RPMI8226 (cell line): ENCODE results near the gene C17orf113.

Experiments
- DNase-seq: peaks from one replicate; pipeline ENCODE4 v3.0.0-alpha.2; 2015

Gene C17orf113

GRCh38 chr17:42050393-42051012 is at the start of gene C17orf113:
C17orf113 (minus strand) TSS chr17:42050601; CDS start chr17:42043376, 7,225 bp downstream.
- DNase-seq = peak; percentile 79

DNA sequence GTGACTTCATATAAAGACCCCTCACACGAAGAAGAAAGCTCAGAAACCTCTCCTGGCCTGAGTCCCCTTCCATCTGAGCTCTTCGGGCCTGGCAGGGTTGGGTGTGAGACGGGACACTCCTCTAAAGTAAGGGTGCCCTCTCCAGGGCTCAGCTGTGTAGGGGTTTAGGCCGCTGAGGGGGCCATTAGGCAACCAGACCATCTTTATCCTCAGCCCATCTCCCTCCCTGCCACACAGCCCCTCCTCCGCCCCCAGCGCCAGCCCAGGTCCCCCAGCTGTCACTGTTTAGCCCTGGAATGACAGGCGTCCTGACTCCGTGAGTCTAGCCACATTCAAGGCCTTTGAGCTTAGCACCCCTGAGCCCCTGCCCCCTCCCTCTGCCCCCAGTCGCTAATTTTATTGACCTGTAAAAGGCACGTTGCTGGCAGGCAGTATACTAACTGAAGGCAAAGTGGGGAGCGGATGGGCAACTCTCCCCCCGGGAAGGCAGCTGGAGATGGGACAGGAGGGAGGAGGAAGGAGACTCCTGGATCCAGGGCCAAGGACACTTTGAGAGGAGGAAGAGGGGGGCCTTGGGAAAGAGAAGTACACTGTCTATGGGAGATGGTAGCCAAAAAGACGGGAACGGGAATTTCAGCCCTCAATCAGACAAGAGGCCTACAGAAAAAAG is 48.5 kb upstream of the C17orf113 start:
- DNase-seq = no peak

DNA sequence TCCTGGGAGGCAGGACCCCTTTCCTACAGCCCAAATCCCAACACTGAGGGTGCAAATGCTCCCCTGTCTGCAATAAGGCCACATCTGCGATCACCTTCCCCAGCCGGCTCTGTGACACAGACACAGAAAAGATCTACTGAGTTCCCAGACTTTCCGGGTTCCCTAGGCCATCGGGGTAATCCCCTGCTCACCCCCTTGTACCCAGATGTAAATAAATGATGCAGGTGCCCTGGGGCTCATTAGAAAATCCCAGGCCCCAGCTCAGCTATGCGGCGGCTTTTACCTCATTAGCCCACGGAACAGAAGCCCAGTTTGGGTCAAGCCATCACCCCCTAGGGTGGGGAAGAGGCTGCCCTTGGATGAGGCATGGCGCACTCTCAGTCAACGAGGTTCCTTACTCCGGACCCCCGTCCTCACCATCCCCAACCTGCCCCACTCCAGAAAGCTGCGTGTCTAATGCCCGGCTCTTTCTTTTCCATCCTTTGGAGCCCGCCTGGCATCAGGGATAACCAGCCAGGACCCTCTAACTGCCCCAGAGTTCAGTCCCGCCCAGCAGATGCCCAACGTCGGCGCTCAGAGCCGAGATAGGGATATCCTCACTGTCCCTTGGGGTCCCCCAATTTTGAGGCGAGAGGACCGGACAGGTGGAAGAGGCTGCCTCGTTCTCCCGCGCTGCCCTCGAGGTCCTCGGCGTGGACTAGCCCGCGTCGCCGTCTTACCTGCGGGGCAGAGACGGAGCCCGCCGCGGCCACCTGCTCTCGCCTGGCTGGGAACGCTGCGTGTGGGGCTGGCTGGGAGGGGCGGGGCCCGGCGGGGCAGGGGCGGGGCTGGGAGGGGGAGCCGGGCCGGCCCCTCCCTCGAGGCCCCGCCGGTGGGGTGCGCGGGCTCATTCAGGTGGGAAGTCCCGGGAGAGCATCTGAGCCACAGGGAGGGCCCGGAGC is 47.6 kb upstream of the C17orf113 start, which contains the start of gene ZNF385C:
TSS of gene ZNF385C (minus strand) at position 783 of the 941 bp plus-strand sequence. CDS start 35,417 bp downstream, outside the sequence.
- peak; percentile 45 for DNase-seq

DNA sequence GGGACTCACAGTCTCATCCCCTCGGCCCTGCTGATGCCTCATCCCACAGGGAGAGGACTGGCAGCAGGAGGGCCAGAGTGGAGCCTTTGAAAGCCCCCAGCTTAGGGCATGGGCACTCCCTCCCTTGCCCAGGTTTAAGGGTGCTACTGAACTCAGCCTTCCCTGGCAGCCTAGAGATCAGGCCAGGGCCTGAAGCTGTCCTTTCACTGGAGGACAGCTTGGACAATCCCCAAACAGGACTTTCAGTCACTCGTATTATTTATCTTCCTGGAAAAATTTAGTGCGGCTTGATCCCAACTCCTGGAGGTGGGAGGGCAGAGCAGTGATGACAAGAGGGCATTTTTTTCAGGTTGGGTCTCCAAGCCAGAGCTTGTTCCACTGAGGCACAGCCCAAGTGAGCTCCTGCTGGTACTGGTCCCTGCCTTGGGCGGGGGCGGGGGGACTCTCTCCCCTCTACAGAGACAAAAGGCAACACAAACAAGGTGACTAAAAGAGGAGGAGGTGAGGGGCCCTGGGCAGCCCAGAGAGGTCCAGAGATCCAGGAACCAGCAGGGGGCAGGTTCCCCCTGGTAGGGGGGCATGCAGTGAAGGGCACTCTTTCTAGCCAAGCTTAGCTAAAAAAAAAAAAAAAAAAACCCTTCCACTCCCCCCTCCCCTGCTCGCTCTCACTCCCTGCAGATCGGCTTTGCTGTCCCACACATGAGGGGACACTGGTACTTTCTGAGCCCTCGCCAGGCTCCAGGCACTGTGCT is 46.1 kb upstream of the C17orf113 start:
- DNase-seq = no peak

DNA sequence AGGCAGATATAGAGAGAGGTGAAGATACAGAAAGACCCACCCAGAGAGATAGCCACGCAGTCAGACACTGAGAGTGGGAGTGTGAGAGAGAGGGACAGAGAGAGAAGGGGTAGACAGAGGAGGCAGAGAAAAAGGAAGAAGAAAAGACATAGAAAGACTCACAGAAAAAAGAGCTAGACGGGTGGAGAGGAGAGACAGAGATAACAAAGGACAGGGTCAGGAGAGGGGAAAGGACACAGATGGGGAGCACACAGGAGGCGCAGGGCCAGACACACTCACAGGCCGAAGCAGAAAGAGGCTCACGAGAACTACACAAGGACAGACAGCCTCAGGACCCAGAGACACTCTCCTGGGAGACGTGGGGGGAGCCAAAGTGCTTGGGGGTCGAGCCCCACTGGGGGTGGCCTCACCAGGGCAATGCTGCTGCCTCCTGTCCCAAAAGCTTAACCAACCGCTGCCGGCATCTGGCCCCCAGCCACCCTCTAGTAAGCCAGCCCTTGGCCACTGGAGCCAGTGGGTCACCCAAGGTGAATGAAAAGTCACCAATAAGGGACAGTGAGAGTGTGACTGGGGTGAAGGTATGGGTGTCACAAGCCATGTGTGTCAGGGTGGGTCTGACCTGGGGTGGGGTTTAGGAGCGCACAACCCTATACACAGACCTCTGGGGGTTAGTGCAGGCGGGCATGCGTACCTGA is 44.1 kb upstream of the C17orf113 start:
- DNase-seq = no peak

GRCh38 chr17:42092939-42093338 is 42.5 kb upstream of the C17orf113 start:
- DNase-seq = no peak

DNA sequence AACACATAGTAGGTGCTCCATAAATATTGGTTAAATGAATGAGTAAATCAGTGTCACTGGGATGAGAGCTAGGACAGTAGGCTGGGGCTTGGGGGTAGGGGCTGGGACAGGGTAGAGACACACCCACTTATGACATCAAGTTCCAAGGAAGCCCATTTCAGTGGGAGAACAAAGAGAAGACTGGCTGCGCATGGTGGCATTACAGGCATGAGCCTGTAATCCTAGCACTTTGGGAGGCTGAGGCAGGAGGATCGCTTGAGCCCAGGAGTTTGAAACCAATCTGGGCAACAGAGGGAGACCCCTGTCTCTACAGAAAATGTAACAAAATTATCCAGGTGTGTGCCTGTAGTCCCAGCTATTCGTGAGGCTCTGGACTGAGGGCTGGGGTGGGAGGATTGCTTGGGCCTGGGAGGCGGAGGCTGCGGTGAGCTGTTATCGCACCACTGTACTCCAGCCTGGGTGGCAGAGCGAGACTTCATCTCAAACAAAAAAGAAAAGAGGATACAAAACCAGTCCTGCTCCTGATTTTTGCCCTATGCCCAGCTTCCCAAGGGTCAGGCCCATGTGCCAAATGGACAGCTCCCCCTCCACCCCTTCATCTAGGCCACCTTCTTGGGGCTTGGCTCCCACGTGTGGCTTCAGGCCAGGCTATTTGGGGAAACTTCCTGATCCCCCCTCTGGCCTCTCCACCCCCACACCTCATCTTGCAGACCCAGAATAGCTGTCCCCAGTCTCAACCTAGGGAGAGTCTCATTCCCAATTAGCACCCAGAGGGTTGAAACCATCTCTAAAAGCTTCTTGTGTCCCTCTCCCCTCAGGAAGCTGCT is 40.8 kb upstream of the C17orf113 start:
- no peak for DNase-seq

DNA sequence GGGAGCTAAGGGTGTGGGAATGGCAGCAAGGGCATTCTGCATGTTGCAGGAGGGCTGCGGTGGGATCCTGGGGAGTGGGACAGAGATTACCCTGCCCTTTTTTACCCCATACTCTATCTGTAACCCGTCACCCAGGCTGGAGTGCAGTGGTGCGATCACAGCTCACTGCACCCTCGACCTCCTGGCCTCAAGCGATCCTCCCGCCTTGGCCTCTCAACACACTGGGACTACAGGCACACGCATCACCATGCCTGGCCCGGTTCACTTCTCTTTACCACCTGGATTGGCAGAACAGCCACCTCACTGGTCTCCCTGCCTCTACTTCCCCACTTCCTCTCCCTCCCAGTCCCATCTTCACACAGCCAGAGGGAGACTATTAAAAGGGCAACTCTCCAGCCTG is 38.3 kb upstream of the C17orf113 start:
- DNase-seq = no peak

DNA sequence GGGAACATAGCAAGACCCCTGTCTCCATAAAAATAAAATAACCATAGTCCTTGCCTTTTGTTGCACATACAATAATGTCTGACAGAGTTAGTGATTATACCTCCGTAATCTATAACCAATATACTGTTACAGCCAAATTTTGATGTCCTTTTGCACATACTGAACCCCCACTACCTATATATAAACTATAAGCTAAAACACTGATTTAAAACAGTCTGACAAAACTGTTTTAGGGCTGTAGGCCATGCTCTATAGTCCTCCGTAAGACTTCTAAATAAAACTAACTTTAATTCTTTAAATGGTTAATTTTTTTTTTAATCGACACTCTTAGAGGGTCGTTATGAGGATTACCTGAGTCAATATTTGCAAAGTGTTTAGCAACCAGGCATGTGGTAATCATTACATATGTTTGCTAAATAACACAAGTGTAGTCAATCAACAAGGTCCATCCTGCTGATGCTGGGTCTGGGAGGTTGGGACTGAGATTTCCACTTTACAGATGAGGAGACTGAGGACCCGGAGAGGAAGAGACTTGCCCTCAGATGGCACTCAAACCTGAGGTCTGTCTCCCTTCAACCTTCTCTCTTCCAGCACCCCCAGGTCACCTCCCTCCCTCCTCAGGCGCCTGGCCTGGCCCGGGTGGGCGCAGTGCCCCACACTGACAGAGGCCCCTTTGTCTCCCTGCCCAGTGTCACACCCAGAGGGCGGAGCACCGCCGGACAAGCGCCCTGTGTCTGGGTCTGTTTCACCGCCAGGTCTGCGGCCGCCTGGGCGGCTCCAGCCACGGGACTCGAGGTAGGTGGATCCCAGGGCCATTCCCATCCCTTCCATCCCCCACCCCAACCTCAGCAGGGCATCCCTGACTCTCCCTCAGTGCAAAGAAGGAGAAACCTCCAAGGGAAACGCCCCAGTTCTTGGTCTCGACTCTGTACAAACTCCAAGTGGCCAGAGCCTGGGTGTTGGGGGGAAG is 37.6 kb upstream of the C17orf113 start:
- DNase-seq = no peak

- no peak for DNase-seq
These were observed 36.8 kb upstream of the C17orf113 start for GRCh38 chr17:42087042-42087701.

DNA sequence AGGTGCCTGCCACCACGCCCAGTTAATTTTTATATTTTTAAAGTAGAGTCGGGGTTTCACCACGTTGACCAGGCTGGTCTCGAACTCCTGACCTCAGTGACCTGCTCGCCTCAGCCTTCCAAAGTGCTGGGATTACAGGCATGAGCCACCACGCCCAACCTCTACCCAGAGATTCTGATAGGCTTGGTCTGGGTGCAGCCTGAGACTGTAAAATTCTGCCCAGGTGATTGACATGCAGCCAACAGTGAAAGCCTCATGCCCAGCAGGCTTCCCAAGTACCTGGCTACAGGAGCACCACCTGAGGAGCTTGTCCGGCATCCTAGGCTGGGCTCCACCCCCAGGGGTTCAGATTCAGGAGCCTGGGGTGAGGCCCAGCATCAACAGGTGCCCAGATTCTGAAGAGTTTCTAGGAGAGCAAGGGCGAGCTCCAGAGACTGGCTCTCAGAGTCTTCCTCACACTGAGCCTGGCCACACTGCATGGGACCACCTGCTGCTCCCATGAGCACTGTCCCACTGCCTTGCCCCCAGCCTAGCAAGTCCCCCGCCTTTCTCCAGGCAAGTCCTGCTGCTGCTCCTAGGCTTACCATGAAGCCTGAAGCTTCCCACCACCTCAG is 31.2 kb upstream of the C17orf113 start:
- no peak for DNase-seq

GRCh38 chr17:42079541-42079940 is 29.1 kb upstream of the C17orf113 start:
- no peak for DNase-seq

GRCh38 chr17:42078396-42079043 is 28.1 kb upstream of the C17orf113 start:
- DNase-seq = no peak

DNA sequence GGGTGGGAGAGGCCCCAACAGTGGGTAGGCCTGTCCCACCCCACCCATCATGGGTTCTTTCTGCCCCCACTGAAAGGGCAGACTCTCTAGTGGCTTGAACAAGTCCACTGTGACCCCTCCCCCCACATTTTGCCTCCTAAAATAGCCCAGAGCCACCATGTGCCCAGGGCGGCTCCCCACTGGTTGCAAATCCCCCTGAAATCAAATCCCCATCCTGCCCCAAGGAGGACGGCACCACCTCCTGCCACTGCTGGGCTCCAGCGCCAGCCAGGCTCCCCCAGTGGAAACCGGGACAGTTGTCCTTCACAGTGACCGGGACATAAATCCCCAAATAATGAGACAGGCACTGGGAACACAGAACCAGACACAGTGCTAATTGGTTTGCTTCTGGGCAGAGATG is 27.4 kb upstream of the C17orf113 start:
- no peak for DNase-seq

DNA sequence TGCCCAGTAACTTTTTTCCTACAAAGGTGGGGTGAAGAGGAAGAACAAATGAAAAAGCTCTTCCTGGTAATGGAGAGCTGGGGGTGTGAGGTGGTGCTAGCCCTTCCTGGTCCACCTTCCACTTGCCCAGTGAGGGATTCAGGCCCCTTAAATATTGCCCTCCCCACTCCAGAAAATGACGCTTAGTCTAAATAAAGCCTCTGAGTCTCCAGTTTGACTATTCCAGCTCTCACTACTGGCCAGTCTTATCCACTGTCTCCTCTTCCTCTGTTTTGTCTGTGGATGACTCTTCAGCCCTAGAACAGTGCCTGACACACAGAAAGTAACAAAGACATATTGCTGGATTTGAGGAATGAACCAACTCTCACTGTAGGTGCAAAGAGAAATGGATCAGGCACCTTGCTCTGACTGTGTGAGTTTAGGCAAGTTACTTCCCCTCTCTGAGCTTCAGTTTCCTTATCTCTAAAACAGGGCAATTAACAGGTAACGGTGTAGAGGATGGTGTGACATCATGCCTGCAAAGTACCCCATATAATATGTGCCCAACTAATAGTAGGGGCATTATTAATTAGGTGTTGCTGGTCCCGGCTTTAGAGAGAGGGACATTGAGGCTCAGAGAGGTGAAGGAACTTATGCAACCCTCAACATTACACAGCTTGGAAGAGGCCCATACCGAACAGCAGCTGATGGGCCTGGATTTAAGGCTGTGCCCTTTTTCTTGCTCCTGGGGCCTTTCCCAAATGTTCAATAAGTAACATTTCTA is 26.6 kb upstream of the C17orf113 start:
- no peak for DNase-seq

DNA sequence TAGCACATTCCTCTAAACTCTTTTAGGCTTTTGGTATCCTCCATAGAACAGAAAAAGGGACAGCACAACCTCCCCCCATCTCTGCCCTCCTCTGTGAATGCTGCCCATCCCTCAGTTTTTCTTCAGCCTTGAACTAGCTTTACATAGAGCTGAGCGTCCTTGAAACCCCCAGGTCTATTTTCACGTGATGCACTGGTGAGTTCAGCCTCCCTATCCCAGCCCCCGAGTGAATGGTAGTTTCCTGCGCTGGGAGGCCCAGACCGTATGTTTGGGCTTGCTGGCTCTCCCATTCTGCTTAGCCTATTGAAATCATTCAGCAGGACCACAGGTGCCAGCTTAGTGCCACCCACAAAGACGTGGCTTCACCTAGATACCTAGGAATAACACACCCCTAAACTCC is 25.4 kb upstream of the C17orf113 start:
- no peak for DNase-seq
